PFSK-1 (cell line): ENCODE data around the gene FARS2.

Source experiments
- POLR2AphosphoS5 ChIP-seq: IDR thresholded peaks from 2 replicates; pipeline ENCODE4 v1.6.1; 2012; ENCODE audit warnings: low read depth, mild to moderate bottlenecking, control low read depth, low read length, moderate library complexity
- TF ChIP-seq, protein P1 (sequence below), 2 experiments: IDR thresholded peaks; 2 replicates each; pipeline versions ENCODE4 v1.6.1 to v1.8.0; 2011 to 2012; ENCODE audit warnings: low read depth in 2 of 2, low read length in 2 of 2, control low read depth in 1 of 2, inconsistent platforms in 1 of 2, mild to moderate bottlenecking in 1 of 2, moderate library complexity in 1 of 2; ENCODE audit not compliant: insufficient read depth in 1 of 2

DNA sequence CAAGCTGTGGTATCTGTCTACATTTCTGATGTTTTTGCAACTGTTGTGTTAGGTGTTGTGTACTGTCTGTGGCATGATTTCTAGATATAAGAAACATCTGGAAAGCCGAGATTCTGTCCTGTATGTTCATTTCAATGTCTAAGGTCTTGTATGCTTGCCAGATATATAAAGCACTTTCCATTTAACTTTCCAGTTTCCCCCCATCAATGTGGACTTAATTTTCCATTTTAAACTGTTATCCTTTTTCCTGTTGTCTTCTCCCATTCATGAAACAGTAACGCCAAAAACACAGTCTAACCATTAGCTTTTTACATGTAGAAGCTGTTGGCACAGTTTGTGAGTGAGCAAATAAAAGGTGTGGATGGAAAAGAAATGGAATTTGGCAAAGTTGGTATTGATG lies 181.6 kb downstream of the FARS2 start:
- TF ChIP-seq, protein P1, sequence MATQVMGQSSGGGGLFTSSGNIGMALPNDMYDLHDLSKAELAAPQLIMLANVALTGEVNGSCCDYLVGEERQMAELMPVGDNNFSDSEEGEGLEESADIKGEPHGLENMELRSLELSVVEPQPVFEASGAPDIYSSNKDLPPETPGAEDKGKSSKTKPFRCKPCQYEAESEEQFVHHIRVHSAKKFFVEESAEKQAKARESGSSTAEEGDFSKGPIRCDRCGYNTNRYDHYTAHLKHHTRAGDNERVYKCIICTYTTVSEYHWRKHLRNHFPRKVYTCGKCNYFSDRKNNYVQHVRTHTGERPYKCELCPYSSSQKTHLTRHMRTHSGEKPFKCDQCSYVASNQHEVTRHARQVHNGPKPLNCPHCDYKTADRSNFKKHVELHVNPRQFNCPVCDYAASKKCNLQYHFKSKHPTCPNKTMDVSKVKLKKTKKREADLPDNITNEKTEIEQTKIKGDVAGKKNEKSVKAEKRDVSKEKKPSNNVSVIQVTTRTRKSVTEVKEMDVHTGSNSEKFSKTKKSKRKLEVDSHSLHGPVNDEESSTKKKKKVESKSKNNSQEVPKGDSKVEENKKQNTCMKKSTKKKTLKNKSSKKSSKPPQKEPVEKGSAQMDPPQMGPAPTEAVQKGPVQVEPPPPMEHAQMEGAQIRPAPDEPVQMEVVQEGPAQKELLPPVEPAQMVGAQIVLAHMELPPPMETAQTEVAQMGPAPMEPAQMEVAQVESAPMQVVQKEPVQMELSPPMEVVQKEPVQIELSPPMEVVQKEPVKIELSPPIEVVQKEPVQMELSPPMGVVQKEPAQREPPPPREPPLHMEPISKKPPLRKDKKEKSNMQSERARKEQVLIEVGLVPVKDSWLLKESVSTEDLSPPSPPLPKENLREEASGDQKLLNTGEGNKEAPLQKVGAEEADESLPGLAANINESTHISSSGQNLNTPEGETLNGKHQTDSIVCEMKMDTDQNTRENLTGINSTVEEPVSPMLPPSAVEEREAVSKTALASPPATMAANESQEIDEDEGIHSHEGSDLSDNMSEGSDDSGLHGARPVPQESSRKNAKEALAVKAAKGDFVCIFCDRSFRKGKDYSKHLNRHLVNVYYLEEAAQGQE (IDR thresholded peaks at IDR 0.05; ENCODE audit: insufficient read depth in 1 of 2, low read depth in 2 of 2, low read length in 2 of 2): no peak
- no peak for TF ChIP-seq POLR2AphosphoS5
